Panc1 (cell line): ENCODE data around the gene UQCR11. TPM values are rescaled to one million over a fixed set of nuclear protein-coding genes. Genes with fewer than 3 reads are reported as not detected.

Source experiments
- ATAC-seq: fragments of 200-7000 bp; cut with Tn5 transposase; 2 replicates; pipeline ENCODE4 v1.9.1; 2020; ENCODE audit warnings: mild to moderate bottlenecking, moderate library complexity
- BruUV-seq: library from RNA; stranded (reverse); fragments of 400-500 nt; replicated peaks from 2 replicates; lab custom pipeline; 2021; lab: Mats Ljungman, UMichigan
- CTCF ChIA-PET: fragments of 300-600 bp; sonication (Branson Sonifier 250); formaldehyde crosslinking; loops from one replicate; lab custom pipeline; 2022; ENCODE audit warnings: antibody characterized with exemption; lab: Charles Lee
- POLR2A ChIA-PET: fragments of 300-600 bp; sonication (Branson Sonifier 250); formaldehyde crosslinking; loops from one replicate; lab custom pipeline; 2022; ENCODE audit warnings: antibody characterized with exemption; lab: Charles Lee
- DNase-seq: peaks from one replicate; pipeline ENCODE4 v3.0.0-alpha.2; 2010; ENCODE audit warnings: low read depth, low spot score
- H3K27ac ChIP-seq: 2 replicates; pipeline ENCODE4 v1.5.1; 2011; ENCODE audit warnings: mild to moderate bottlenecking, low read length, inconsistent platforms
- H3K27me3 ChIP-seq: fragments of 200-500 bp; sonication (Bioruptor generic); 2 replicates; pipeline ENCODE4 v1.6.0; 2014; ENCODE audit warnings: low read length, inconsistent platforms; ENCODE audit not compliant: control insufficient read depth, insufficient read depth
- H3K36me3 ChIP-seq: fragments of 200-500 bp; sonication (Bioruptor generic); 2 replicates; pipeline ENCODE4 v1.5.1; 2014; ENCODE audit warnings: inconsistent platforms, mild to moderate bottlenecking, low read length, moderate library complexity; ENCODE audit not compliant: control insufficient read depth, insufficient read depth
- H3K4me1 ChIP-seq: 2 replicates; pipeline ENCODE4 v1.5.1; 2011; ENCODE audit warnings: inconsistent platforms, mild to moderate bottlenecking, low read length, moderate library complexity; ENCODE audit not compliant: control insufficient read depth, insufficient read depth
- H3K4me3 ChIP-seq, 2 experiments: 2 replicates each; pipeline ENCODE4 v1.5.1; 2011 to 2012; ENCODE audit warnings: low read depth in 2 of 2, low read length in 2 of 2, mild to moderate bottlenecking in 2 of 2, inconsistent platforms in 1 of 2, moderate library complexity in 1 of 2
- H3K9me3 ChIP-seq: fragments of 200-500 bp; sonication (Bioruptor generic); 2 replicates; pipeline ENCODE4 v1.5.1; 2014; ENCODE audit warnings: low read depth, mild to moderate bottlenecking, inconsistent platforms, low read length, moderate library complexity; ENCODE audit not compliant: control insufficient read depth, insufficient read depth
- SIN3A ChIP-seq: IDR thresholded peaks from 2 replicates; pipeline ENCODE4 v1.6.1; 2012; ENCODE audit warnings: low read depth, mild to moderate bottlenecking, low read length, moderate library complexity, borderline replicate concordance; ENCODE audit not compliant: insufficient read depth
- TCF7L2 ChIP-seq: IDR thresholded peaks from 2 replicates; pipeline ENCODE4 v1.6.1; 2011; ENCODE audit warnings: mild to moderate bottlenecking, low read depth, low read length, inconsistent platforms
- in situ Hi-C: cut with HindIII; loops from 2 replicates; pipeline ENCODE4 v1.10.0; 2016; ENCODE audit warnings: low sequenced_read_pairs, low pct_unique_long_range_greater_than_20kb
- intact Hi-C: fragments of 100-400 bp; cut with micrococcal nuclease; formaldehyde crosslinking; loops from one replicate; pipeline ENCODE4 v1.10.0; 2022; ENCODE audit not compliant: unreplicated experiment
- total RNA-seq: library from RNA; stranded (reverse); gene quantifications from one replicate; pipeline ENCODE4 v1.2.1, GENCODE V29; 2021; ENCODE audit not compliant: unreplicated experiment
- TF ChIP-seq, protein P1 (sequence below), 2 experiments: IDR thresholded peaks; 2 replicates each; pipeline ENCODE4 v1.6.1; 2011 to 2012; ENCODE audit warnings: low read depth in 2 of 2, control low read depth in 1 of 2, low read length in 1 of 2, mild to moderate bottlenecking in 1 of 2, moderate library complexity in 1 of 2; ENCODE audit not compliant: insufficient read depth in 1 of 2

UQCR11 gene
- total RNA-seq, 1 experiment from 2014 or later: 300 TPM

DNA sequence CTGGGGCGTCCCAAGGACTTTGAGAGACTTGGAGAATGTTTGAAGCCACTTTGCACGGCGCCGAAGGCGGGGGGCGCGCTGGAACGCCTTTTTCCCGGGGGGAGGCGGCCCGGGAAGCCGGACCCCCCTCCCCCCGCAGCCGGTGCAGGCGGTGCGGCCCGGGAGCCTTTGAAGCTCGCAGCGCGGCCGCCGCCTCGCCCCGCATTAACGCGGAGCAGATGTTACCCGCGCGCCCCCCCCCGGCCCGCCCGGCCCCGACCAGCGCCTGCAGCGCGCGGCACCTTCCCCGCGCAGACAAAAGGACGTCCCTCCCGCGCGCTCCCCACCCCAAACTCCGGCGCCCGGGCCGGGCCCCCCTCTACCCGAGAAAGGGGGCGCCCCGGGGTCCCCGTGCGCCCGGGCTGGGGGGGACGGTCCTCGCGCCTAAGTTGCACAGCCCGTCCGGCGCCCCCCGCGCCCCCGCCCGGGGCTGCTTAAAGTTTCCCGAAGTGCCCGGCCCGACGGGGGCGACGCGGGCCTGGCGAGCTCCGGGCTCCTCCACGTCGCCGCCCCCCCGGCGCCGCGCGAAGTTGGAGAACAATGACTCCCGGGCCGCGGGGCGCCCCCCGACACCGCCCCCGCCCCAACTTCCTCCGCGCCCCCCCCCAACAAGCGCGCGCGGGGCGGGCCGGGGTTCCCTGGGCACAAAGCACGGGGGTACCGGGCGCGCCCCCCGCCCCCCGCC, 46.5 kb upstream of the UQCR11 start:
- Histone ChIP-seq H3K36me3 (no peaks in the 10 kb centered on the region), H3K27ac (peak overlapping the region; percentile 80), H3K4me3 (peak overlapping the region; percentile 64 to 68), H3K9me3 (no peaks in the 10 kb centered on the region), H3K4me1 (peaks cover 4% of the 10 kb centered on the region), H3K27me3 (no peaks in the 10 kb centered on the region)
- in situ Hi-C loops (no loop called here), intact Hi-C loops (no loop called here)
- POLR2A ChIA-PET: no interaction called here
- TF ChIP-seq TCF7L2: peak; percentile 90
- TF ChIP-seq SIN3A: no peak
- DNase-seq (no peak), ATAC-seq (peak; percentile 25)
- CTCF ChIA-PET: no interaction called here
- BruUV-seq: no TSS peak

- TF ChIP-seq, protein P1, sequence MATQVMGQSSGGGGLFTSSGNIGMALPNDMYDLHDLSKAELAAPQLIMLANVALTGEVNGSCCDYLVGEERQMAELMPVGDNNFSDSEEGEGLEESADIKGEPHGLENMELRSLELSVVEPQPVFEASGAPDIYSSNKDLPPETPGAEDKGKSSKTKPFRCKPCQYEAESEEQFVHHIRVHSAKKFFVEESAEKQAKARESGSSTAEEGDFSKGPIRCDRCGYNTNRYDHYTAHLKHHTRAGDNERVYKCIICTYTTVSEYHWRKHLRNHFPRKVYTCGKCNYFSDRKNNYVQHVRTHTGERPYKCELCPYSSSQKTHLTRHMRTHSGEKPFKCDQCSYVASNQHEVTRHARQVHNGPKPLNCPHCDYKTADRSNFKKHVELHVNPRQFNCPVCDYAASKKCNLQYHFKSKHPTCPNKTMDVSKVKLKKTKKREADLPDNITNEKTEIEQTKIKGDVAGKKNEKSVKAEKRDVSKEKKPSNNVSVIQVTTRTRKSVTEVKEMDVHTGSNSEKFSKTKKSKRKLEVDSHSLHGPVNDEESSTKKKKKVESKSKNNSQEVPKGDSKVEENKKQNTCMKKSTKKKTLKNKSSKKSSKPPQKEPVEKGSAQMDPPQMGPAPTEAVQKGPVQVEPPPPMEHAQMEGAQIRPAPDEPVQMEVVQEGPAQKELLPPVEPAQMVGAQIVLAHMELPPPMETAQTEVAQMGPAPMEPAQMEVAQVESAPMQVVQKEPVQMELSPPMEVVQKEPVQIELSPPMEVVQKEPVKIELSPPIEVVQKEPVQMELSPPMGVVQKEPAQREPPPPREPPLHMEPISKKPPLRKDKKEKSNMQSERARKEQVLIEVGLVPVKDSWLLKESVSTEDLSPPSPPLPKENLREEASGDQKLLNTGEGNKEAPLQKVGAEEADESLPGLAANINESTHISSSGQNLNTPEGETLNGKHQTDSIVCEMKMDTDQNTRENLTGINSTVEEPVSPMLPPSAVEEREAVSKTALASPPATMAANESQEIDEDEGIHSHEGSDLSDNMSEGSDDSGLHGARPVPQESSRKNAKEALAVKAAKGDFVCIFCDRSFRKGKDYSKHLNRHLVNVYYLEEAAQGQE (IDR thresholded peaks at IDR 0.05; ENCODE audit: insufficient read depth in 1 of 2, low read depth in 2 of 2, low read length in 1 of 2): no peak
- no peak for TF ChIP-seq SIN3A
- no peak for DNase-seq
- peaks cover 4% of the 10 kb centered on the region for H3K4me1 ChIP-seq
- no peaks in the 10 kb centered on the region for H3K36me3 ChIP-seq
- no peaks in the 10 kb centered on the region for H3K27me3 ChIP-seq
- H3K4me3 ChIP-seq: peak overlapping the region; percentile 64 to 68
- BruUV-seq: TSS peak; percentile 77
- in situ Hi-C loops: no loop called here
- H3K27ac ChIP-seq: peak overlapping the region; percentile 80
- CTCF ChIA-PET: interaction anchor here (0.6 kb wide), 1 partner anchor 199 kb away, joined by 3 read pairs; no protein-coding TSS in a partner anchor
- POLR2A ChIA-PET: no interaction called here
- intact Hi-C loops: no loop called here
- ATAC-seq: no peak
- no peaks in the 10 kb centered on the region for H3K9me3 ChIP-seq
These were observed 45.6 kb upstream of the UQCR11 start for GRCh38 chr19:1650650-1651567.
